ENCODE measurements around the gene MSL3. TPM values are rescaled to one million over a fixed set of nuclear protein-coding genes. Genes with fewer than 3 reads are reported as not detected.

Gene MSL3
- total RNA-seq, 6 donors from 2014 or later, result 24.6 to 37.7 (median 31.3) TPM

GRCh38 chrX:11758400-11759171 lies 549 bp downstream of the MSL3 start:
- peaks cover 0 to 6% (median 1%) of the 10 kb centered on the region in 4 donors for H3K4me1 ChIP-seq
- H3K9me3 ChIP-seq, result no peaks in the 10 kb centered on the region
- 49% methylated on average over 43 of the region's 66 CpGs; no CpG with 5 or more reads in 1 of the 2 donors for WGBS, 2 donors
- TF ChIP-seq POLR2AphosphoS5 (IDR thresholded peaks at IDR 0.05), result peak in 1 of 2 donors; percentile 40
- TF ChIP-seq CTCF (IDR thresholded peaks at IDR 0.05), result peak; percentile 63 to 91 (median 80)
- peak in 1 of 4 donors; percentile 61 for TF ChIP-seq POLR2A (IDR thresholded peaks at IDR 0.05)
- TF ChIP-seq EP300 (IDR thresholded peaks at IDR 0.05), result no peak
- H3K36me3 ChIP-seq, result peaks cover 0 to 20% (median 8%) of the 10 kb centered on the region in 4 donors
- peak; percentile 87 to 98 for DNase-seq
- peak overlapping the region; percentile 87 to 93 (median 89) for H3K27ac ChIP-seq
- peak; percentile 95 for ATAC-seq (ENCODE audit: low FRiP score in 2 of 2)
- peak overlapping the region; percentile 60 to 83 (median 68) for H3K4me3 ChIP-seq
- no peaks in the 10 kb centered on the region for H3K27me3 ChIP-seq

- ATAC-seq (ENCODE audit: low FRiP score in 2 of 2), result no peak
- Histone ChIP-seq H3K9me3 (no peaks in the 10 kb centered on the region), H3K4me1 (peaks cover 0 to 6% (median 1%) of the 10 kb centered on the region in 4 donors), H3K36me3 (peaks cover 0 to 23% (median 12%) of the 10 kb centered on the region in 4 donors), H3K27me3 (no peaks in the 10 kb centered on the region), H3K27ac (peak overlapping the region; percentile 87 to 93 (median 89)), H3K4me3 (peak overlapping the region; percentile 60 to 83 (median 68))
- no peak for TF ChIP-seq CTCF (IDR thresholded peaks at IDR 0.05)
- TF ChIP-seq EP300 (IDR thresholded peaks at IDR 0.05), result no peak
- no peak for TF ChIP-seq POLR2A (IDR thresholded peaks at IDR 0.05)
- no peak for TF ChIP-seq POLR2AphosphoS5 (IDR thresholded peaks at IDR 0.05)
- 25% methylated on average over 7 of the region's 7 CpGs; no CpG with 5 or more reads in 1 of the 2 donors for WGBS, 2 donors
- peak in 1 of 2 donors; percentile 33 for DNase-seq
Observed at GRCh38 chrX:11759172-11759460, 1.1 kb downstream of the MSL3 start.

- ATAC-seq (ENCODE audit: low FRiP score in 2 of 2), result peak; percentile 93 to 95
- TF ChIP-seq POLR2A (IDR thresholded peaks at IDR 0.05) (no peak), EP300 (IDR thresholded peaks at IDR 0.05) (no peak), CTCF (IDR thresholded peaks at IDR 0.05) (no peak), POLR2AphosphoS5 (IDR thresholded peaks at IDR 0.05) (no peak)
- peaks cover 0 to 6% (median 1%) of the 10 kb centered on the region in 4 donors for H3K4me1 ChIP-seq
- peak overlapping the region; percentile 60 to 83 (median 68) for H3K4me3 ChIP-seq
- H3K9me3 ChIP-seq, result no peaks in the 10 kb centered on the region
- WGBS, 2 donors, result 2 to 28% methylated on average over 12 to 13 of the region's 13 CpGs
- peak overlapping the region; percentile 87 to 93 (median 89) for H3K27ac ChIP-seq
- peak in 1 of 2 donors; percentile 93 for DNase-seq
- H3K27me3 ChIP-seq, result no peaks in the 10 kb centered on the region
- peaks cover 0 to 29% (median 15%) of the 10 kb centered on the region in 4 donors for H3K36me3 ChIP-seq
Observed at GRCh38 chrX:11759461-11760311, 1.6 kb downstream of the MSL3 start.

GRCh38 chrX:11760958-11761357 lies 2.9 kb downstream of the MSL3 start:
- TF ChIP-seq POLR2A (IDR thresholded peaks at IDR 0.05), result no peak
- no peak for TF ChIP-seq CTCF (IDR thresholded peaks at IDR 0.05)
- TF ChIP-seq EP300 (IDR thresholded peaks at IDR 0.05), result no peak
- no peak for TF ChIP-seq POLR2AphosphoS5 (IDR thresholded peaks at IDR 0.05)
- WGBS, 2 donors, result 51 to 84% methylated on average over 3 of the region's 3 CpGs
- Histone ChIP-seq H3K9me3 (no peaks in the 10 kb centered on the region), H3K27ac (peak overlapping the region in 3 of 4 donors; percentile 88 to 93 (median 90)), H3K4me1 (peaks cover 0 to 6% (median 1%) of the 10 kb centered on the region in 4 donors), H3K36me3 (peaks cover 0 to 40% (median 26%) of the 10 kb centered on the region in 4 donors), H3K27me3 (no peaks in the 10 kb centered on the region), H3K4me3 (peak overlapping the region in 1 of 4 donors; percentile 83)
- ATAC-seq (ENCODE audit: low FRiP score in 2 of 2) (no peak), DNase-seq (no peak)

Data from upper lobe of left lung (tissue), 6 donors.